ENCODE results near the gene LYSMD4.
"Not testable (repeated sequence)": the region's sequence is repeated elsewhere in the genome, so short reads cannot be mapped to it uniquely, and the experiment has no call there.

Gene LYSMD4

DNA sequence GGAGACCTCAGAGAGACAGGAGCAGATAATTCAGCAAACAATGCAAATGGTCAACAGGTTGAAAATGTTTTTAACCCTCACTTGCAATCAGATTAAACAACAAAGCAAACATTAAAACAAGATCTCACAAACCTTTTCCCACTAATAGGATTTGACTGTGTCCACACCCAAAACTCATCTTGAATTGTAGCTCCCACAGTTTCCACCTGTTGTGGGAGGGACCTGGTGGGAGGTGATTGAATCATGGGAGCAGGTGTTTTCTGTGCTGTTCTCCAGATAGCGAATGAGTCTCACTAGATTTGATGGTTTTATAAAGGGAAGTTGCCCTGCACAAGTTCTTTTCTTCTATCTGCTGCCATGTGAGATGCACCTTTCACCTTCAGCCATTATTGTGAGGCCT is 1.3 kb upstream of the LYSMD4 start:
- TF ChIP-seq ARNTL (CRISPR knock-in tag; IDR thresholded peaks at IDR 0.05; ENCODE audit: borderline replicate concordance, low read depth): no peak
- TF ChIP-seq SNAI2 (CRISPR knock-in tag; IDR thresholded peaks at IDR 0.05): no peak
- no peak for TF ChIP-seq ZFP30 (CRISPR knock-in tag; IDR thresholded peaks at IDR 0.05)
- no peak for TF ChIP-seq CSDC2 (CRISPR knock-in tag; IDR thresholded peaks at IDR 0.05)
- TF ChIP-seq, protein P1, sequence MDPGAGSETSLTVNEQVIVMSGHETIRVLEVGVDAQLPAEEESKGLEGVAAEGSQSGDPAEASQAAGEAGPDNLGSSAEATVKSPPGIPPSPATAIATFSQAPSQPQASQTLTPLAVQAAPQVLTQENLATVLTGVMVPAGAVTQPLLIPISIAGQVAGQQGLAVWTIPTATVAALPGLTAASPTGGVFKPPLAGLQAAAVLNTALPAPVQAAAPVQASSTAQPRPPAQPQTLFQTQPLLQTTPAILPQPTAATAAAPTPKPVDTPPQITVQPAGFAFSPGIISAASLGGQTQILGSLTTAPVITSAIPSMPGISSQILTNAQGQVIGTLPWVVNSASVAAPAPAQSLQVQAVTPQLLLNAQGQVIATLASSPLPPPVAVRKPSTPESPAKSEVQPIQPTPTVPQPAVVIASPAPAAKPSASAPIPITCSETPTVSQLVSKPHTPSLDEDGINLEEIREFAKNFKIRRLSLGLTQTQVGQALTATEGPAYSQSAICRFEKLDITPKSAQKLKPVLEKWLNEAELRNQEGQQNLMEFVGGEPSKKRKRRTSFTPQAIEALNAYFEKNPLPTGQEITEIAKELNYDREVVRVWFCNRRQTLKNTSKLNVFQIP (CRISPR knock-in tag; IDR thresholded peaks at IDR 0.05; ENCODE audit: borderline replicate concordance, low read depth): no peak
- TF ChIP-seq TOX (CRISPR knock-in tag; IDR thresholded peaks at IDR 0.05; ENCODE audit: borderline replicate concordance): no peak
- TF ChIP-seq, protein P2, sequence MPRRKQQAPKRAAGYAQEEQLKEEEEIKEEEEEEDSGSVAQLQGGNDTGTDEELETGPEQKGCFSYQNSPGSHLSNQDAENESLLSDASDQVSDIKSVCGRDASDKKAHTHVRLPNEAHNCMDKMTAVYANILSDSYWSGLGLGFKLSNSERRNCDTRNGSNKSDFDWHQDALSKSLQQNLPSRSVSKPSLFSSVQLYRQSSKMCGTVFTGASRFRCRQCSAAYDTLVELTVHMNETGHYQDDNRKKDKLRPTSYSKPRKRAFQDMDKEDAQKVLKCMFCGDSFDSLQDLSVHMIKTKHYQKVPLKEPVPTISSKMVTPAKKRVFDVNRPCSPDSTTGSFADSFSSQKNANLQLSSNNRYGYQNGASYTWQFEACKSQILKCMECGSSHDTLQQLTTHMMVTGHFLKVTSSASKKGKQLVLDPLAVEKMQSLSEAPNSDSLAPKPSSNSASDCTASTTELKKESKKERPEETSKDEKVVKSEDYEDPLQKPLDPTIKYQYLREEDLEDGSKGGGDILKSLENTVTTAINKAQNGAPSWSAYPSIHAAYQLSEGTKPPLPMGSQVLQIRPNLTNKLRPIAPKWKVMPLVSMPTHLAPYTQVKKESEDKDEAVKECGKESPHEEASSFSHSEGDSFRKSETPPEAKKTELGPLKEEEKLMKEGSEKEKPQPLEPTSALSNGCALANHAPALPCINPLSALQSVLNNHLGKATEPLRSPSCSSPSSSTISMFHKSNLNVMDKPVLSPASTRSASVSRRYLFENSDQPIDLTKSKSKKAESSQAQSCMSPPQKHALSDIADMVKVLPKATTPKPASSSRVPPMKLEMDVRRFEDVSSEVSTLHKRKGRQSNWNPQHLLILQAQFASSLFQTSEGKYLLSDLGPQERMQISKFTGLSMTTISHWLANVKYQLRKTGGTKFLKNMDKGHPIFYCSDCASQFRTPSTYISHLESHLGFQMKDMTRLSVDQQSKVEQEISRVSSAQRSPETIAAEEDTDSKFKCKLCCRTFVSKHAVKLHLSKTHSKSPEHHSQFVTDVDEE (CRISPR knock-in tag; IDR thresholded peaks at IDR 0.05): no peak
- TF ChIP-seq ZNF70 (CRISPR knock-in tag; IDR thresholded peaks at IDR 0.05): no peak
- no peak for TF ChIP-seq ISL1 (CRISPR knock-in tag; IDR thresholded peaks at IDR 0.05)
- TF ChIP-seq, protein P3, sequence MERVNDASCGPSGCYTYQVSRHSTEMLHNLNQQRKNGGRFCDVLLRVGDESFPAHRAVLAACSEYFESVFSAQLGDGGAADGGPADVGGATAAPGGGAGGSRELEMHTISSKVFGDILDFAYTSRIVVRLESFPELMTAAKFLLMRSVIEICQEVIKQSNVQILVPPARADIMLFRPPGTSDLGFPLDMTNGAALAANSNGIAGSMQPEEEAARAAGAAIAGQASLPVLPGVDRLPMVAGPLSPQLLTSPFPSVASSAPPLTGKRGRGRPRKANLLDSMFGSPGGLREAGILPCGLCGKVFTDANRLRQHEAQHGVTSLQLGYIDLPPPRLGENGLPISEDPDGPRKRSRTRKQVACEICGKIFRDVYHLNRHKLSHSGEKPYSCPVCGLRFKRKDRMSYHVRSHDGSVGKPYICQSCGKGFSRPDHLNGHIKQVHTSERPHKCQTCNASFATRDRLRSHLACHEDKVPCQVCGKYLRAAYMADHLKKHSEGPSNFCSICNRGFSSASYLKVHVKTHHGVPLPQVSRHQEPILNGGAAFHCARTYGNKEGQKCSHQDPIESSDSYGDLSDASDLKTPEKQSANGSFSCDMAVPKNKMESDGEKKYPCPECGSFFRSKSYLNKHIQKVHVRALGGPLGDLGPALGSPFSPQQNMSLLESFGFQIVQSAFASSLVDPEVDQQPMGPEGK (CRISPR knock-in tag; IDR thresholded peaks at IDR 0.05; ENCODE audit: borderline replicate concordance): no peak
- no peak for TF ChIP-seq ZNF565 (CRISPR knock-in tag; conservative IDR thresholded peaks at IDR 0.05; ENCODE audit: low read depth)
- TF ChIP-seq ESRRG (CRISPR knock-in tag; IDR thresholded peaks at IDR 0.05): no peak
- TF ChIP-seq PPARA (CRISPR knock-in tag; IDR thresholded peaks at IDR 0.05; ENCODE audit: borderline replicate concordance): no peak
- TF ChIP-seq, protein P4, sequence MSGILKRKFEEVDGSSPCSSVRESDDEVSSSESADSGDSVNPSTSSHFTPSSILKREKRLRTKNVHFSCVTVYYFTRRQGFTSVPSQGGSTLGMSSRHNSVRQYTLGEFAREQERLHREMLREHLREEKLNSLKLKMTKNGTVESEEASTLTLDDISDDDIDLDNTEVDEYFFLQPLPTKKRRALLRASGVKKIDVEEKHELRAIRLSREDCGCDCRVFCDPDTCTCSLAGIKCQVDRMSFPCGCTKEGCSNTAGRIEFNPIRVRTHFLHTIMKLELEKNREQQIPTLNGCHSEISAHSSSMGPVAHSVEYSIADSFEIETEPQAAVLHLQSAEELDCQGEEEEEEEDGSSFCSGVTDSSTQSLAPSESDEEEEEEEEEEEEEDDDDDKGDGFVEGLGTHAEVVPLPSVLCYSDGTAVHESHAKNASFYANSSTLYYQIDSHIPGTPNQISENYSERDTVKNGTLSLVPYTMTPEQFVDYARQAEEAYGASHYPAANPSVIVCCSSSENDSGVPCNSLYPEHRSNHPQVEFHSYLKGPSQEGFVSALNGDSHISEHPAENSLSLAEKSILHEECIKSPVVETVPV (CRISPR knock-in tag; IDR thresholded peaks at IDR 0.05): no peak
- TF ChIP-seq TCF4 (CRISPR knock-in tag; IDR thresholded peaks at IDR 0.05; ENCODE audit: borderline replicate concordance): no peak
- ATAC-seq: no peak

DNA sequence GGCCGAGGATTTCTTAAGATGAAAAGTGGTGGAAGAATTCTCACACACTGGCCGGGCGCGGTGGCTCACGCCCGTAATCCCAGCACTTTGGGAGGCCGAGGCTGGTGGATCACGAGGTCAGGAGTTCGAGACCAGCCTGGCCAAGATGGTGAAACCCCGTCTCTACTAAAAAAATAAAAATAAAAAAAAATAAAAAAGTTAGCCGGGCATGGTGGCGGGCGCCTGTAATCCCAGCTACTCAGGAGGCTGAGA is 729 bp upstream of the LYSMD4 start:
- not testable (repeated sequence) for ATAC-seq

DNA sequence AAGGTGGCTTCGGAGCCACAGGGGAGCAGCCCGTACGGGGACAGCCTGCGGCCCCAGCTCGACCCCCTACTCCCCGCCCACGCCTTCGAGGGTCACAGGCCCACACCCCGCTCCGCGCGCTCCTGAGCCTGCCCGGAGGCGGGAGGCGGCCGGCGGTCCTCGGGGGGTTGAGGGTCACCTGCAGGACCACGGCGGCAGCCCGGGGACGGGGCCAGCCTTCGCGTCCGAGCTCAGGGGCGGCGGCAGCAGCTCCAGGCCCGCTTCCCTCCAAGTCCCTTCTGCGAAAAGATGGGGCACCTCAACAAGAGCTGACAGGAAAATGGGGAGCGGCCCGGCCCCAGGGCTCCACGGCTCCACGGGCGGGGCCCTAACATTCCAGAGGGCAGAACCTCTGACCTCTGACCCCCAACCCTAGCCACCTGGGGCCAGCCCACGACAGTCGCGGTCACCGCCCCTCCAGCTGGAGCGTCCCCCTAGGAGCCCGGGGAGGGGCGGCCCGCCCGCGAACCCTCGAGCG is 428 bp downstream of the LYSMD4 start:
- TF ChIP-seq, protein P1 (CRISPR knock-in tag; IDR thresholded peaks at IDR 0.05; ENCODE audit: borderline replicate concordance, low read depth): no peak
- TF ChIP-seq BACH2 (CRISPR knock-in tag; IDR thresholded peaks at IDR 0.05; ENCODE audit: borderline replicate concordance) (no peak), CSDC2 (CRISPR knock-in tag; IDR thresholded peaks at IDR 0.05) (no peak), ZFP30 (CRISPR knock-in tag; IDR thresholded peaks at IDR 0.05) (no peak)
- TF ChIP-seq, protein P5, sequence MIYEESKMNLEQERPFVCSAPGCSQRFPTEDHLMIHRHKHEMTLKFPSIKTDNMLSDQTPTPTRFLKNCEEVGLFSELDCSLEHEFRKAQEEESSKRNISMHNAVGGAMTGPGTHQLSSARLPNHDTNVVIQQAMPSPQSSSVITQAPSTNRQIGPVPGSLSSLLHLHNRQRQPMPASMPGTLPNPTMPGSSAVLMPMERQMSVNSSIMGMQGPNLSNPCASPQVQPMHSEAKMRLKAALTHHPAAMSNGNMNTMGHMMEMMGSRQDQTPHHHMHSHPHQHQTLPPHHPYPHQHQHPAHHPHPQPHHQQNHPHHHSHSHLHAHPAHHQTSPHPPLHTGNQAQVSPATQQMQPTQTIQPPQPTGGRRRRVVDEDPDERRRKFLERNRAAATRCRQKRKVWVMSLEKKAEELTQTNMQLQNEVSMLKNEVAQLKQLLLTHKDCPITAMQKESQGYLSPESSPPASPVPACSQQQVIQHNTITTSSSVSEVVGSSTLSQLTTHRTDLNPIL (CRISPR knock-in tag; IDR thresholded peaks at IDR 0.05; ENCODE audit: low read depth): no peak

More for the DNA sequence above, 428 bp downstream of the LYSMD4 start:
- ATAC-seq: peak; percentile 13
